ENCODE measurements around the gene FXYD7. TPM values are rescaled to one million over a fixed set of nuclear protein-coding genes. Genes with fewer than 3 reads are reported as not detected.
"Not testable (repeated sequence)": the region's sequence is repeated elsewhere in the genome, so short reads cannot be mapped to it uniquely, and the experiment has no call there.

The FXYD7 gene
- under 1 TPM in 1 of 3 donors, not detected in 2; 0.48 TPM for total RNA-seq

GRCh38 chr19:35143231-35143715 is at the start of gene FXYD7:
Gene FXYD7 (plus strand): TSS chr19:35143255. CDS start chr19:35143334, 79 bp downstream.
- Mint-ChIP-seq H3K9me3 (no peaks in the 10 kb centered on the region), H3K4me3 (peak within 1 kb of the TSS; percentile 76), H3K36me3 (ENCODE audit: insufficient read depth) (no peaks in the 10 kb centered on the region), H3K27me3 (ENCODE audit: low read depth) (no peaks in the 10 kb centered on the region), H3K4me1 (ENCODE audit: low read depth) (peaks cover 31% of the 10 kb centered on the region)
- no peak for ATAC-seq
- no peak for DNase-seq

DNA sequence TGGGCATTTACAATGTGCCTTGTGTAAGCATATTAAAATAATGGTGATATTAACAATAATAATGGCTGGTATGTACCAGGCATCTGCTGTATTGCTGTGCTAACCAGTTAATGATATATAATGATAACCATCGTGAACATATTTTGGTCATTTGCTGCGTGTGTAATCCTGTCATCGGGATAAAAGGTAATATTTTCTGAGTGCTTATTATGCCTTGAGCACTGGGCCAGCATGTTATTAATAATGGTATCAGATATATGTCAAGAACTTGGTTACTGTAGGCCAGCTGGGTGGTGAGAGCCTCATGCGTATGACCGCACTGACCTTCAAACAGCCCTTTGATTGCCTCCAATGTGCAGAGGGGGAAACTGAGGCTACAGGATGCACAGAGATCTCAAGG is 49.6 kb upstream of the FXYD7 start:
- Mint-ChIP-seq H3K27me3 (ENCODE audit: low read depth) (peaks cover 4% of the 10 kb centered on the region), H3K36me3 (ENCODE audit: insufficient read depth) (no peaks in the 10 kb centered on the region), H3K4me1 (ENCODE audit: low read depth) (peaks cover 4% of the 10 kb centered on the region), H3K4me3 (no peak overlapping the region), H3K9me3 (no peaks in the 10 kb centered on the region)
- DNase-seq (no peak), ATAC-seq (no peak)

- H3K36me3 Mint-ChIP-seq (ENCODE audit: insufficient read depth), result no peaks in the 10 kb centered on the region
- peaks cover 4% of the 10 kb centered on the region for H3K27me3 Mint-ChIP-seq (ENCODE audit: low read depth)
Measured at GRCh38 chr19:35093941-35094647, 49.0 kb upstream of the FXYD7 start.

DNA sequence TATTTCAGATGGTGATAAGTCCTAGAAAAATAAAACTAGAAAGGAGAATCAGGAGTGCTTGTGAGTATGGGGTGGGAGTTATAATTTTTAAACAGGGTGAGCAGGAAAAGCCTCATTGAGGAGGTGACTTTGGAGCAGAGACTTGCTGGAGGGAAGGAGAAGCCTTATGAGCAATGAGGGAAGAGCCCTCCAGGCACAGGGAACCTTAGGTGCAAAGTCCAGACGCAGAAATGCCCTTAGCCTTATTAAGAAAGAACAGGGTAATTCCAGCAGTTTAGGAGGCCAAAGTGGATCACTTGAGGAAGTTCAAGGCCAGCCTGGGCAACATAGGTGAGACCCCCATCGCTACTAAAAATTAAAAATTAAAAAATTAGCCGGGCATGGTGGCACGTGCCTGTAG is 48.4 kb upstream of the FXYD7 start:
- Mint-ChIP-seq H3K4me1 (ENCODE audit: low read depth) (peaks cover 4% of the 10 kb centered on the region), H3K4me3 (no peak overlapping the region), H3K9me3 (no peaks in the 10 kb centered on the region), H3K27me3 (ENCODE audit: low read depth) (peaks cover 4% of the 10 kb centered on the region), H3K36me3 (ENCODE audit: insufficient read depth) (no peaks in the 10 kb centered on the region)
- ATAC-seq (no peak), DNase-seq (no peak)

More at GRCh38 chr19:35093941-35094647, 49.0 kb upstream of the FXYD7 start:
- no peak for ATAC-seq
- Mint-ChIP-seq H3K4me3 (no peak overlapping the region), H3K9me3 (no peaks in the 10 kb centered on the region), H3K4me1 (ENCODE audit: low read depth) (peaks cover 4% of the 10 kb centered on the region)
- no peak for DNase-seq

- no peaks in the 10 kb centered on the region for H3K4me1 Mint-ChIP-seq (ENCODE audit: low read depth)
- no peak overlapping the region for H3K4me3 Mint-ChIP-seq
- DNase-seq, result no peak
- H3K9me3 Mint-ChIP-seq, result no peaks in the 10 kb centered on the region
- no peaks in the 10 kb centered on the region for H3K36me3 Mint-ChIP-seq (ENCODE audit: insufficient read depth)
- no peak for ATAC-seq
- H3K27me3 Mint-ChIP-seq (ENCODE audit: low read depth), result no peaks in the 10 kb centered on the region
Measured at GRCh38 chr19:35095667-35096368, 47.2 kb upstream of the FXYD7 start.

GRCh38 chr19:35098413-35099049 is 44.5 kb upstream of the FXYD7 start:
- Mint-ChIP-seq H3K4me3 (no peak overlapping the region), H3K4me1 (ENCODE audit: low read depth) (no peaks in the 10 kb centered on the region), H3K9me3 (no peaks in the 10 kb centered on the region), H3K36me3 (ENCODE audit: insufficient read depth) (no peaks in the 10 kb centered on the region), H3K27me3 (ENCODE audit: low read depth) (no peaks in the 10 kb centered on the region)
- no peak for DNase-seq
- no peak for ATAC-seq

GRCh38 chr19:35099155-35099896 is 43.7 kb upstream of the FXYD7 start:
- DNase-seq (no peak), ATAC-seq (no peak)
- Mint-ChIP-seq H3K27me3 (ENCODE audit: low read depth) (no peaks in the 10 kb centered on the region), H3K9me3 (no peaks in the 10 kb centered on the region), H3K4me3 (no peak overlapping the region), H3K36me3 (ENCODE audit: insufficient read depth) (no peaks in the 10 kb centered on the region), H3K4me1 (ENCODE audit: low read depth) (no peaks in the 10 kb centered on the region)

DNA sequence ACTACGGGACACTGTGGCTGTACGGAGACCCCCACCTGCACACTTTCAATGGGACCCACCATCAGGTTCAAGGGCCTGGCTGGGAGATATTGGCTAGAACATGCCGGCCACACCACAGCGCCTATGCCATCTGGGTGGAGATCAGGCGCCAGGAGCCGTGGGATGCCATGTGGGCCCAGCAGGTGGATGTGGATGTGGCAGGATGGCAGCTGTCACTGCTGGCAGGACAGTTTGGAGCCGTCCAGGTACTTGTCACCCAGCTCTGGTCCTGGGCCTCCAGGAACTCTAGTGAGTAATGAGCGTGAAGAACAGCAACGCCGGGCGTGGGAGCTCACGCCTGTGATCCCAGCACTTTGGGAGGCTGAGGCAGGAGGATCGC is 43.2 kb upstream of the FXYD7 start:
- Mint-ChIP-seq H3K27me3 (ENCODE audit: low read depth) (no peaks in the 10 kb centered on the region), H3K9me3 (no peaks in the 10 kb centered on the region), H3K4me3 (no peak overlapping the region), H3K36me3 (ENCODE audit: insufficient read depth) (no peaks in the 10 kb centered on the region), H3K4me1 (ENCODE audit: low read depth) (no peaks in the 10 kb centered on the region)
- DNase-seq (no peak), ATAC-seq (no peak)

DNA sequence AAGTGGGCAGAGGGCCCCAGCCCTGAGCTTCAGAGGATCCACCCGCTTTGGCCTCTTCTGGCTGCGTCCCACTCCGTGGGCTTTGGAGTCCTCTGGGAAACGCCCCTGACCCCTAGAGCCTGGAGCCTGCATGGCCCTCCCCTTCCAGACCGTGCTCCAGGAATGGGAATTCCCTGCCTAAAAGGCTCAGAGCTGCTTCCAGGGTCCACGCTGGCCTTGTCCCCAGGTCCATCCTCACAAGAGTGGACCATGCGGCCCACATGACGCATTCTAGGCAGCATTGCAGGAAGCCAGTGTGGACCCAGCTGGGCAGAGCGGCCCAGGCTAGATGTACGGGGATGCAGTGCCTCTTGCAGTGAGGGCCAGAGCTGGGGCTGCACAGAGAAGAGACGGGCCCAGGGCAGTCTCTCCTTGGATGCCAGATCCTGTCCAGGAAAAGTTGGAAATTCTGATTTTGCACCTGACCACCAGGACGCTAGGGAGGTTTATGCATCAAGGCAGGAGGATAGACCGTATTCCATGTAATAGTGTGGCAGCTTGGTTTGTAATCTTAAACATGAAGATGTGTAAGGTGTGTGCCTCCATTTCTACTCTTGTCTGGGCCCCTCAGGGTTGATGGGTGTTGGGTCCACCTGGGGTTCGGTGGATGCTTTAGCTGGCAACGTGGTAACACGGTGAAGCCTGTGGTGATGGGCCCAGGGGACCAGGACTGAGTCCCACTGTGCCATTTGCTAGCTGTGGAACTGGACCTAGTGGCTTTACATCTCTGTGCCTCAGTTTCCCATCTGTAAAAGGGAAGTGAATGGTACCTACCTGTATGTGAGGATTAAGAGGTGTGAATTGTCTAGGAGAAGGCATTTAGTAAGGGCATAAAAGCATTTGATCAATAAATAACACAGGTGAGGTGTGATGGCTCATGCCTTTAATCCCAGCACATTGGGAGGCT is 42.2 kb upstream of the FXYD7 start:
- ATAC-seq, result no peak
- no peak for DNase-seq

GRCh38 chr19:35101949-35102348 is 41.1 kb upstream of the FXYD7 start:
- H3K4me3 Mint-ChIP-seq; H3K36me3 Mint-ChIP-seq (ENCODE audit: insufficient read depth); H3K9me3 Mint-ChIP-seq; ATAC-seq; DNase-seq; H3K27me3 Mint-ChIP-seq (ENCODE audit: low read depth); H3K4me1 Mint-ChIP-seq (ENCODE audit: low read depth): not testable (repeated sequence)

More for the DNA sequence above, 42.2 kb upstream of the FXYD7 start:
- Mint-ChIP-seq H3K27me3 (ENCODE audit: low read depth) (no peaks in the 10 kb centered on the region), H3K4me3 (no peak overlapping the region), H3K4me1 (ENCODE audit: low read depth) (no peaks in the 10 kb centered on the region), H3K36me3 (ENCODE audit: insufficient read depth) (no peaks in the 10 kb centered on the region), H3K9me3 (no peaks in the 10 kb centered on the region)

DNA sequence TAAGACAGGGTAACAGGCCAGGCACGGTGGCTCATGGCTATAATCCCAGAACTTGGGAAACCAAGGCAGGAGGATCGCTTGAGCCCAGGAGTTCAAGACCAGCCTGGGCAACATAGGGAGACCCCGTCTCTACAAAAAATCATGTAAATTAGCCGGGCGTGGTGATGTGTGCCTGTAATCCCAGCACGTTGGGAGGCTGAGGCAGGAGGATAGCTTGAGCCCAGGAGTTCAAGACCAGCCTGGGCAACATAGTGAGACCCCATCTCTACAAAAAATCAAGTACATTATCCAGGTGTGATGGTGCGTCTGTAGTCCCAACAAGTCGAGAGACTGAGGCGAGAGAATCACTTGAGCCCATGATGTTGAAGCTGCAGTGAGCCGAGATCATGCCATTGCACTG is 39.4 kb upstream of the FXYD7 start:
- not testable (repeated sequence) for H3K27me3 Mint-ChIP-seq (ENCODE audit: low read depth); H3K4me3 Mint-ChIP-seq; DNase-seq; H3K9me3 Mint-ChIP-seq; ATAC-seq; H3K4me1 Mint-ChIP-seq (ENCODE audit: low read depth); H3K36me3 Mint-ChIP-seq (ENCODE audit: insufficient read depth)

DNA sequence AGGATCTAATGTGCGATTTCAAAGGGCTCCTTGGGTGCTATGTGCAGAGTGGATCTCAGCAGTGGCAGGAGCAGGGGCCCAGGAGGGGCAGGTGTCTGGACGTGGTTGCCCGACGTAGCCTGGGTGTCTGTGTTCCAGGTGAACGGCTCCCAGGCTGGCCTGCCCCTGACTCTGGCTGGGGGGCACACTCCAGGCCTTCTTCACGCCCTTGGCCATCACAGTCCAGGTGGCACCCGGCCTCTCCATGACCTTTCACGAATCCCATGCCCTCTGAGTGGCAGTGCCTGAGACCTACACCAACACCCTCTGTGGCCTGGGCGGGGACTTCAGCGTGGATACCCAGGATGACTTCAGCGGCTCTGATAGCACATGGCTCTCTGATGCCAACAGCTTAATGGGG is 38.7 kb upstream of the FXYD7 start:
- ATAC-seq, result no peak

DNA sequence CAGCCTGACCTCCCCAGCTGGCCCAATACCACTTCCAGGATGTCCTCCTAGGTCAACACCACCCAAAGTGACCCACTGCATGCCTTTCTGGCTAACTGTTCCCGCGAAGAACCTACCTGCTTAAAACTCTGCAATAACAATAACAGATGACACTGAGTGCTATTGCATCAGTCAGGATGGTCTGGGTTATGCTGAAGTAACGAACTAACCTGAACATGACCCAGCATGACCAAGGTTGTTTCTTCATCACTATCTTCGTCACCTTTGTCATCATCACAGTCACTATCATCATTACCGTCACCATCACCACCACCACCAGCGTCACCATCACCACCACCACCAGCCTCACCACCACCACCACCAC is 38.0 kb upstream of the FXYD7 start:
- ATAC-seq (no peak), DNase-seq (no peak)
- Mint-ChIP-seq H3K9me3 (no peaks in the 10 kb centered on the region), H3K27me3 (ENCODE audit: low read depth) (no peaks in the 10 kb centered on the region), H3K4me3 (no peak overlapping the region), H3K36me3 (ENCODE audit: insufficient read depth) (no peaks in the 10 kb centered on the region), H3K4me1 (ENCODE audit: low read depth) (peaks cover 4% of the 10 kb centered on the region)

More for the DNA sequence above, 38.7 kb upstream of the FXYD7 start:
- H3K9me3 Mint-ChIP-seq, result no peaks in the 10 kb centered on the region
- H3K4me1 Mint-ChIP-seq (ENCODE audit: low read depth), result peaks cover 4% of the 10 kb centered on the region
- no peaks in the 10 kb centered on the region for H3K27me3 Mint-ChIP-seq (ENCODE audit: low read depth)
- DNase-seq, result no peak
- no peak overlapping the region for H3K4me3 Mint-ChIP-seq
- H3K36me3 Mint-ChIP-seq (ENCODE audit: insufficient read depth), result no peaks in the 10 kb centered on the region

All from activated T-cell treated with anti-CD3 and anti-CD28 coated beads, Interleukin-2, amount 50 U/mL, for 4 hours (primary cell).